ENCODE data around the gene RMI1. TPM values are rescaled to one million over a fixed set of nuclear protein-coding genes. Genes with fewer than 3 reads are reported as not detected.

RMI1 gene
- total and polyA plus RNA-seq, 2 donors from 2014 or later, result 2.9 to 6.2 TPM

DNA sequence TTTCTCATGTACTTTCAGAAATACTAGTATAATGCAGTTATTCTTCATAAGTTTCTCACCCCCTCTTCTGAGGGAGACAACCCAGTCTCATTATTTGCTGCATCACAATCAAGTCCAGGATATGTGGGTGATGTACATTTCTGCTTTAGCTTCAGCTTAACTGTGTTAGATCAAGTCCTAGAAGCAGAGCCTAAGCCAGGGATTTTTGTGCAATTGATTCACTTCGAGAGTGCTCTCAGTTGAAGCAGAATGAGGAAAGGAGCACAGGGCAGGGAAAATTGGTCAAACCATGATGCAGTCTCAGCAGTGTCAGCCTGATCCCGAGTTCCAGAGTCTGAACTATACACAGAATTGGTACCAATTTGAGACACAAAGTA lies 15.6 kb upstream of the RMI1 start:
- H3K36me3 ChIP-seq (ENCODE audit: control insufficient read depth in 2 of 3, insufficient read depth in 3 of 3, low read length in 3 of 3), result peaks cover 3 to 21% (median 11%) of the 10 kb centered on the region in 3 donors
- H3K27ac ChIP-seq (ENCODE audit: low read depth in 2 of 2, low read length in 2 of 2), result no peak overlapping the region
- H3K4me1 ChIP-seq (ENCODE audit: control insufficient read depth in 2 of 3, insufficient read depth in 2 of 3, low read depth in 1 of 3, low read length in 3 of 3), result peaks cover 0 to 4% (median 0%) of the 10 kb centered on the region in 3 donors
- H3K27me3 ChIP-seq (ENCODE audit: control insufficient read depth, insufficient read depth, low read length), result no peaks in the 10 kb centered on the region
- intact Hi-C loops (cut with DNase I), result no loop called here
- DNase-seq (no peak), FAIRE-seq (no peak)
- H3K9me3 ChIP-seq (ENCODE audit: control insufficient read depth in 2 of 3, insufficient read depth in 1 of 3, low read length in 3 of 3), result no peaks in the 10 kb centered on the region
- H3K4me3 ChIP-seq (ENCODE audit: low read length in 3 of 3), result no peak overlapping the region
- TF ChIP-seq, protein P1, sequence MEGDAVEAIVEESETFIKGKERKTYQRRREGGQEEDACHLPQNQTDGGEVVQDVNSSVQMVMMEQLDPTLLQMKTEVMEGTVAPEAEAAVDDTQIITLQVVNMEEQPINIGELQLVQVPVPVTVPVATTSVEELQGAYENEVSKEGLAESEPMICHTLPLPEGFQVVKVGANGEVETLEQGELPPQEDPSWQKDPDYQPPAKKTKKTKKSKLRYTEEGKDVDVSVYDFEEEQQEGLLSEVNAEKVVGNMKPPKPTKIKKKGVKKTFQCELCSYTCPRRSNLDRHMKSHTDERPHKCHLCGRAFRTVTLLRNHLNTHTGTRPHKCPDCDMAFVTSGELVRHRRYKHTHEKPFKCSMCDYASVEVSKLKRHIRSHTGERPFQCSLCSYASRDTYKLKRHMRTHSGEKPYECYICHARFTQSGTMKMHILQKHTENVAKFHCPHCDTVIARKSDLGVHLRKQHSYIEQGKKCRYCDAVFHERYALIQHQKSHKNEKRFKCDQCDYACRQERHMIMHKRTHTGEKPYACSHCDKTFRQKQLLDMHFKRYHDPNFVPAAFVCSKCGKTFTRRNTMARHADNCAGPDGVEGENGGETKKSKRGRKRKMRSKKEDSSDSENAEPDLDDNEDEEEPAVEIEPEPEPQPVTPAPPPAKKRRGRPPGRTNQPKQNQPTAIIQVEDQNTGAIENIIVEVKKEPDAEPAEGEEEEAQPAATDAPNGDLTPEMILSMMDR (IDR thresholded peaks at IDR 0.05; ENCODE audit: borderline replicate concordance, extremely low read depth, insufficient read depth), result no peak
- no peak overlapping the region for H3K9ac ChIP-seq (ENCODE audit: low read length in 3 of 3)

DNA sequence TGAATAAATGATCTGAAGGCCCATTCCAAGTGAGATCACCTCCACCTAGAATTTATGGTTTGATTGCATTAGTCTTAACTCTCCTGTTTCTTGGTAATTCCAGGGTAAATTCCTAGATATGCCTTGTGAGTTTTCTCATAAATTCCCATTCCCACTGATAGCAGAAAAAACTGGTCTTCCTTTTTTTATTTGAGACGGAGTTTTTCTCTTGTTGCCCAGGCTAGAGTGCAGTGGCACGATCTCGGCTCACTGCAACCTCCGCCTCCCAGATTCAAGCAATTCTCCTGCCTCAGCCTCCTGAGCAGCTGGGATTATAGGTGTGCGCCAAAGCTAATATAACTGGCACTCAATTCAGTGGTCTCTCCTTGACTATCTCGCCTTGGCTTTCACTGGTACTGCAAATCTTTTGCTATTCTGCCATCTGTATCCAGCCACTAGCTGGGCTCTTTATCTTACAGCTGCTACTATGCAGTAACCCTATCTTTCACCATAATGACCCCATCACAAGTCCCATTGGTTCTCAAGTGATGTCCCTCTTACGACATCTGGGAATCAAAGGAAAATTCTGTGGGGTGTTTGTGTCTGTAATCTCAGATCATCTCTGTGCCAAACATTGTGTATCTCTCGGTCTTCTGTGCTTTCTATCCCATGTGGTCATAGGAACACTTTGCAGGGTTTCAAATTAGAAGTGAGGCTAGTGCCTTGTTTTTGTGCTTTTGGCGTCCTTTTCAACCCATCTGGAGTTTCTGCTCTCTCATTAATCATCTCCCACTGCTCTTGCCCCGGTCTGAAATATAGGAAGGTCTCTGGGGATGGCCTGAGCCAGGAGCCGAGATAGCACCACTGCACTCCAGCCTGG lies 15.0 kb upstream of the RMI1 start:
- intact Hi-C loops (cut with DNase I), result no loop called here
- peaks cover 0 to 4% (median 0%) of the 10 kb centered on the region in 3 donors for H3K4me1 ChIP-seq (ENCODE audit: control insufficient read depth in 2 of 3, insufficient read depth in 2 of 3, low read depth in 1 of 3, low read length in 3 of 3)
- H3K27me3 ChIP-seq (ENCODE audit: control insufficient read depth, insufficient read depth, low read length), result no peaks in the 10 kb centered on the region
- H3K36me3 ChIP-seq (ENCODE audit: control insufficient read depth in 2 of 3, insufficient read depth in 3 of 3, low read length in 3 of 3), result peaks cover 3 to 27% (median 15%) of the 10 kb centered on the region in 3 donors
- FAIRE-seq (no peak), DNase-seq (peak in 1 of 5 donors; percentile 41)
- H3K9ac ChIP-seq (ENCODE audit: low read length in 3 of 3), result no peak overlapping the region
- TF ChIP-seq, protein P1 (IDR thresholded peaks at IDR 0.05; ENCODE audit: borderline replicate concordance, extremely low read depth, insufficient read depth), result no peak
- no peak overlapping the region for H3K4me3 ChIP-seq (ENCODE audit: low read length in 3 of 3)
- H3K9me3 ChIP-seq (ENCODE audit: control insufficient read depth in 2 of 3, insufficient read depth in 1 of 3, low read length in 3 of 3), result no peaks in the 10 kb centered on the region
- no peak overlapping the region for H3K27ac ChIP-seq (ENCODE audit: low read depth in 2 of 2, low read length in 2 of 2)

DNA sequence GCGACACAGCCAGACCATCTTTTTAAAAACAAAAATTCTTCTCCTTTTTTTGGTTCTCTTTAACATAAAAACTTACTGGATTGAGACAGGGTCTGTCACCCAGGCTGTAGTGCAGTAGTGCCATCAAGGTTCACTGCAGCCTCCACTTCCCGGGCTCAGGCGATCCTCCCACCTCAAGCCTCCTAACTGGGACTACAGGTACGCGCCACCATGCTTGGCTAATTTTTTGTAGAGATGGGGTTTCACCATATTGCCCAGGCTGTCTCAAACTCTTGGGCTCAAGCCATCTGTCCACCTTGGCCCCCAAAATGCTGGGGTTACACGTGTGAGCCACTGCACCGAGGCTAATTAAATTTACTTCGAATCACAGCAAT lies 14.4 kb upstream of the RMI1 start:
- no peak overlapping the region for H3K9ac ChIP-seq (ENCODE audit: low read length in 3 of 3)
- H3K27ac ChIP-seq (ENCODE audit: low read depth in 2 of 2, low read length in 2 of 2), result no peak overlapping the region
- FAIRE-seq (no peak), DNase-seq (no peak)
- peaks cover 5 to 33% (median 22%) of the 10 kb centered on the region in 3 donors for H3K36me3 ChIP-seq (ENCODE audit: control insufficient read depth in 2 of 3, insufficient read depth in 3 of 3, low read length in 3 of 3)
- H3K9me3 ChIP-seq (ENCODE audit: control insufficient read depth in 2 of 3, insufficient read depth in 1 of 3, low read length in 3 of 3), result no peaks in the 10 kb centered on the region
- intact Hi-C loops (cut with DNase I), result no loop called here
- TF ChIP-seq, protein P1 (IDR thresholded peaks at IDR 0.05; ENCODE audit: borderline replicate concordance, extremely low read depth, insufficient read depth), result no peak
- H3K4me3 ChIP-seq (ENCODE audit: low read length in 3 of 3), result no peak overlapping the region
- H3K4me1 ChIP-seq (ENCODE audit: control insufficient read depth in 2 of 3, insufficient read depth in 2 of 3, low read depth in 1 of 3, low read length in 3 of 3), result peaks cover 0 to 4% (median 0%) of the 10 kb centered on the region in 3 donors
- H3K27me3 ChIP-seq (ENCODE audit: control insufficient read depth, insufficient read depth, low read length), result no peaks in the 10 kb centered on the region

Measured in kidney (tissue), 14 donors.